HUDEP-2 (cell line): ENCODE measurements around the gene SEMA3G.

Source experiments
- DNase-seq, 76 experiments: peaks; one replicate each; lab custom pipeline; 2025; ENCODE audit not compliant: unreplicated experiment in 76 of 76; lab: John Stamatoyannopoulos, UW

The SEMA3G gene

GRCh38 chr3:52397676-52398399 is 47.1 kb downstream of the SEMA3G start:
- DNase-seq = no peak

- no peak for DNase-seq
These were observed 47.9 kb downstream of the SEMA3G start for GRCh38 chr3:52396907-52397591.

- no peak for DNase-seq
These were observed 48.6 kb downstream of the SEMA3G start for GRCh38 chr3:52396011-52396906.

- DNase-seq = no peak
These were observed 49.4 kb downstream of the SEMA3G start for GRCh38 chr3:52395503-52395865.

- DNase-seq = no peak
These were observed 50.0 kb downstream of the SEMA3G start for GRCh38 chr3:52394751-52395502.

GRCh38 chr3:52393959-52394670 is 50.8 kb downstream of the SEMA3G start:
- no peak for DNase-seq

- DNase-seq = no peak
These were observed 51.6 kb downstream of the SEMA3G start for GRCh38 chr3:52393131-52393807.

- no peak for DNase-seq
These were observed 52.5 kb downstream of the SEMA3G start for GRCh38 chr3:52392216-52392930.

GRCh38 chr3:52391096-52391495 is 53.8 kb downstream of the SEMA3G start:
- DNase-seq = no peak

GRCh38 chr3:52388933-52389332 is 56.0 kb downstream of the SEMA3G start:
- DNase-seq = peak in 9 of 76 experiments; percentile 8 to 30 (median 18)

- DNase-seq = peak in 1 of 76 experiments; percentile 13
These were observed 56.5 kb downstream of the SEMA3G start for GRCh38 chr3:52388348-52388821.

- DNase-seq = no peak
These were observed 57.4 kb downstream of the SEMA3G start for GRCh38 chr3:52387481-52387880.

GRCh38 chr3:52385157-52385556 is 59.7 kb downstream of the SEMA3G start:
- peak in 56 of 76 experiments; percentile 4 to 67 (median 36) for DNase-seq

GRCh38 chr3:52384019-52384761 is 60.7 kb downstream of the SEMA3G start:
- DNase-seq = no peak

GRCh38 chr3:52383446-52383845 is 61.5 kb downstream of the SEMA3G start:
- no peak for DNase-seq
